Measurements from ENCODE around the gene KRTAP2-4. TPM values are rescaled to one million over a fixed set of nuclear protein-coding genes. Genes with fewer than 3 reads are reported as not detected.
"Not testable (repeated sequence)": the region's sequence is repeated elsewhere in the genome, so short reads cannot be mapped to it uniquely, and the experiment has no call there.

Gene KRTAP2-4
- total and polyA plus RNA-seq, 8 donors: not detected

GRCh38 chr17:41064301-41064700 lies 1.4 kb downstream of the KRTAP2-4 start:
- no peak for FAIRE-seq
- H3K4me3 ChIP-seq: no peak overlapping the region
- intact Hi-C loops (cut with DNase I): no loop called here
- no peaks in the 10 kb centered on the region for H3K36me3 ChIP-seq
- no peaks in the 10 kb centered on the region for H3K4me1 ChIP-seq
- ATAC-seq: no peak
- H3K27me3 ChIP-seq: peaks cover 0 to under 1% (median 0%) of the 10 kb centered on the region in 4 donors
- no peak for DNase-seq
- no peak for TF ChIP-seq CTCF (IDR thresholded peaks at IDR 0.05)
- no peaks in the 10 kb centered on the region for H3K9me3 ChIP-seq
- 59 to 75% methylated on average over 1 of the region's 1 CpG for WGBS, 2 donors
- no peak overlapping the region for H3K27ac ChIP-seq

GRCh38 chr17:41063449-41063848 lies 2.2 kb downstream of the KRTAP2-4 start:
- Histone ChIP-seq H3K27me3 (peaks cover 0 to 9% (median 1%) of the 10 kb centered on the region in 4 donors), H3K9me3 (no peaks in the 10 kb centered on the region), H3K36me3 (no peaks in the 10 kb centered on the region), H3K27ac (no peak overlapping the region), H3K4me1 (no peaks in the 10 kb centered on the region), H3K4me3 (no peak overlapping the region)
- DNase-seq (no peak), ATAC-seq (no peak), FAIRE-seq (no peak)
- intact Hi-C loops (cut with DNase I): no loop called here
- WGBS, 2 donors: 63% methylated on average over 4 of the region's 4 CpGs
- TF ChIP-seq CTCF (IDR thresholded peaks at IDR 0.05): no peak

- Histone ChIP-seq H3K27ac (no peak overlapping the region), H3K4me1 (no peaks in the 10 kb centered on the region), H3K27me3 (peaks cover 0 to 10% (median 3%) of the 10 kb centered on the region in 4 donors), H3K36me3 (no peaks in the 10 kb centered on the region), H3K4me3 (no peak overlapping the region), H3K9me3 (no peaks in the 10 kb centered on the region)
- ATAC-seq (peak in 1 of 4 donors; percentile 29), FAIRE-seq (no peak), DNase-seq (no peak)
- 65 to 72% methylated on average over 1 of the region's 1 CpG for WGBS, 2 donors
- intact Hi-C loops (cut with DNase I): no loop called here
- no peak for TF ChIP-seq CTCF (IDR thresholded peaks at IDR 0.05)
These were observed 3.7 kb downstream of the KRTAP2-4 start for GRCh38 chr17:41061964-41062363.

GRCh38 chr17:41060052-41060604 lies 5.6 kb downstream of the KRTAP2-4 start, which contains the start of gene KRTAP2-3:
KRTAP2-3 (minus strand) TSS chr17:41060114; CDS start chr17:41060050, 64 bp downstream.
- no peak for ATAC-seq
- Histone ChIP-seq H3K36me3 (no peaks in the 10 kb centered on the region), H3K27me3 (peaks cover 0 to 10% (median 3%) of the 10 kb centered on the region in 4 donors), H3K4me3 (no peak within 1 kb of the TSS), H3K4me1 (no peaks in the 10 kb centered on the region), H3K9me3 (no peaks in the 10 kb centered on the region), H3K27ac (no peak within 1 kb of the TSS)
- intact Hi-C loops (cut with DNase I): no loop called here
- no peak for DNase-seq
- no peak for TF ChIP-seq CTCF (IDR thresholded peaks at IDR 0.05)
- WGBS, 2 donors: 52 to 54% methylated on average over 6 of the region's 6 CpGs
- no peak for FAIRE-seq

GRCh38 chr17:41059276-41060051 lies 6.2 kb downstream of the KRTAP2-4 start:
- H3K4me1 ChIP-seq; H3K4me3 ChIP-seq; intact Hi-C loops (cut with DNase I); H3K9me3 ChIP-seq; H3K27me3 ChIP-seq; DNase-seq; H3K36me3 ChIP-seq; H3K27ac ChIP-seq; ATAC-seq; FAIRE-seq: not testable (repeated sequence)
- WGBS, 2 donors: 23 to 33% methylated on average over 10 to 13 of the region's 31 CpGs

Measured in pancreas (tissue), 10 donors.